NCI-H2196 (cell line): ENCODE measurements around the gene PARP3.
"Not testable (repeated sequence)": the region's sequence is repeated elsewhere in the genome, so short reads cannot be mapped to it uniquely, and the experiment has no call there.

Experiments used
- DNase-seq: peaks from one replicate; lab custom pipeline; 2025; ENCODE audit not compliant: unreplicated experiment; lab: John Stamatoyannopoulos, UW

Gene PARP3

DNA sequence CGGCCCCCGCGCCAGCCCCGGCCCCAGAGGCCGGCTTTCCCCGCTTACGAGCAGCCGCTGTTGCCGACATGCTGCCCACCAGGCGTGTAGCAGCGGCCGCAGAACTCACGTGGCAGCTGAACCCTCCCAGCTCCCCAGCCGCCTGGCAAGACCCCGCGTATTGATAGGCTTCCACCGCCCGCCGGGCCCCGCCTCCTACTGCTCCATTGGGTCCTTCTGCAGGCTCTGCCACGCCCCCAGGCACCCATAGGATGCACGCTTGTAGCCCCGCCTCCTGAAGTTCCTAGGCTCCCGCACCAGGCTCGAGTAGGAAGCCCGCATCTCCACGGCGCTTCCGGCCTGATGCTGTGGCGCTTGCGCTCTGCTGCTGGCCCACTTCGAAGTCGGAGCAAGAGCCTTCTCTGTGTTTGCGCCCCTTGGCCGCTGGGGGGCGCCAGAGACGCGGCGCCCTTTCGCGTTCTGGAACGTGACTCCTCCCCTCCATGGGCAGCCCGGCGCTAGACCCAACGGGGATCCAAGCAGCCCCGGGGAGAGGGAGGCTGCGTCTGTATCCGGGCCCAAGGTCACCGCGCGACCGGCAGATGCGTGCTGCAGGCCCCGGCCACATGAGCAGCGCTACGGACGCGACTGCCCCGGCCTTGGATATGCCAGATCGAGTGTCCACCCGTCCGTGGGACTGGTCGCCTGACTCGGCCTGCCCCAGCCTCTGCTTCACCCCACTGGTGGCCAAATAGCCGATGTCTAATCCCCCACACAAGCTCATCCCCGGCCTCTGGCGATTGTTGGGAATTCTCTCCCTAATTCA lies at the start of gene PARP3, which contains the start of gene RRP9:
TSS of gene PARP3 (plus strand) at position 566 of the 805 bp plus-strand sequence. CDS start 993 bp downstream, outside the sequence.
TSS of gene RRP9 (minus strand) at position 107 of the 805 bp plus-strand sequence. CDS start at position 70, 37 bp downstream.
- DNase-seq: peak; percentile 95

DNA sequence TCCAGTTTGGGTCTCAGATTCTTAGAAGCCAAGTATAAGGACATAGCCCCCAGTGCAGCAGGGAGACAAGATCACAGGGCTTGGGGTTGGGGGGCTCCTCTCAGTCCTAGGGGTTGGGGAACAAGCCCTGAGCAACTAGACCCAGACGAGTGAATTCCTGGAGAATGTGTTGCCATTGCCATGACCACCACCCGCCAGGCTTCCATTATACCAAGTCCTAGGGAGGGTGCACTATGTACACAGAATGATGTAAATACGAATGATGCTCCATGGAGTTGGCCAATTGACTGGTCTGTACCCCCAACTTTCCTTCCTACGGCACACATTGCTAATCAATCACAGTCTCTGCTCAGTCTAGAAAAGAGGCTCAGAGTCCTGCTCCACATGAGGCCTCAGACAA lies 47.8 kb upstream of the PARP3 start:
- DNase-seq: no peak

- no peak for DNase-seq
Measured at GRCh38 chr3:51894939-51895338, 47.2 kb upstream of the PARP3 start.

DNA sequence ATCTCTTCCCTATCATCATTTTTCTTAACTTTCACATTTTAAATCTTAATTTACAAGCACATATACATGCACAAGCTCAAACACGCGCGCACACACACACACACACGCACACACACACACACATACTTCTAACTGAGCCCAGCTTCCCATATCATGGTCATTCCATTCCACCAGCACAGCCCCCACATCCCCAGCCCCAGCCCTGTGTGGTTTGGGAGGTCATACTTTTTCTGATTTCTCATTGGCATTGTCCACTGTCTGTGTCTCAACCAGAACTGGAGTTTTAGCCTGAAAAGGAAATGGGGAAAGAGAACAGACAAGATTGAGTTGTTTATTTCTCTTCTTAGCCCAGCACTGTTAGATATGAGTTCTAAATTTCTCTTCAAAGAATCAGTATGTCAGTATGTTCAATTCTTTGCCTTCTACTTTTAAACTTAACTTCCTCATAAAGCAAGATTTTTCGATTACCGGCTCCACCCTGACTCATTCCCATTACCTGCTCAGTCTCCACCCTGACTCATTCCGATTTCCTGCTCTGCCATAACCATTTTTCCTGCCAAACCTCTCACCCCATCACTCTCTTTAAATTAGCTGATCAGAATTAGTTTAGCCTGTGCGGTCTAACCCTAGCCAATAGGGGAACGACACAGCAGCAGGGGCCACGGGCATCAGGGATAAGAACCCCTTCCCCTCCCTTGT lies 45.4 kb upstream of the PARP3 start:
- DNase-seq: no peak

DNA sequence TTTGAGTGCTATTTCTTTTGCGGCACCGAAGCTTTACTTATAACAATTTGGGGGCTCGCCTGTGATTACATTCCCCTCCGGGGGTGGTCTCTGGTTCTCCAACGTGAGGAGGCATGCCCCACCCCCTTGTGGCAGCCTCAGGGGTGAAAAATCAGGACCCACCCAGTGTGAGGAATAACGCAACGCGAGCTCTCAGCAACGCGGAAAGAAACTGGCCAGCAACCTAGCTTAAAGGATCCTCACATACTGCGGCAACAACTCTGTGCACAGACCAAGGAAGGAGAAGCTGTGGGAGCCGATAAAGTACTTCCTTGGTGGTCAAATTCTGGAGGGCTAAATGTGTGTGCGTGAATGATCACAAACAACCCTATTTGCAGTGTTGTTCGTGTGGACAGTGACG lies 44.8 kb upstream of the PARP3 start:
- no peak for DNase-seq

- DNase-seq: not testable (repeated sequence)
Measured at GRCh38 chr3:51900043-51900442, 42.1 kb upstream of the PARP3 start.

GRCh38 chr3:51902361-51902760 lies 39.8 kb upstream of the PARP3 start:
- DNase-seq: not testable (repeated sequence)

- DNase-seq: no peak
Measured at GRCh38 chr3:51904034-51904823, 37.9 kb upstream of the PARP3 start.

- no peak for DNase-seq
Measured at GRCh38 chr3:51908026-51908425, 34.1 kb upstream of the PARP3 start.

GRCh38 chr3:51916418-51916817 lies 25.7 kb upstream of the PARP3 start:
- no peak for DNase-seq

DNA sequence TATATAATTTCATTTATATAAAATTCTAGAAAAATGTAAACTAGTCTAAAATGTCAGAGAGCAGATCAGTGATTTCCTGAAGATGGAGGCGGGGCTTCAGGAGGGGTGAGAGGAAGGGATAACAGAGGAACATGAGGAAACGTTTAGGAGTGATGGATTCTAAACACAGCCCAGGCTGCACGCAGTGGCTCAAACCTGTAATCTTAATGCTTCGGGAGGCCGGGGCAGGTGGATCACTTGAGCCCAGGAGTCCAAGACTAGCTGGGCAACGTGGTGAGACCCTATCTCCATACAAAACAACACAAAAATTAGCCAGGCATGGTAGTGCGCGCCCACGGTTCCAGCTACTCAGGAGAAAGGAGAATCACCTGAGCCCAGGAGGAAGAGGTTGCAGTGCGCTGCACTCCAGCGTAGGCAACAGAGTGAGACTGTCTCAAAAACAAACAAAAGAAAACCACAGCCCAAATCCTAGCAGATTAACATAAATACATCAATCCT lies 21.0 kb upstream of the PARP3 start:
- no peak for DNase-seq

- DNase-seq: no peak
Measured at GRCh38 chr3:51927061-51927977, 14.8 kb upstream of the PARP3 start.

- no peak for DNase-seq
Measured at GRCh38 chr3:51928438-51928837, 13.7 kb upstream of the PARP3 start.

GRCh38 chr3:51928981-51929380 lies 13.2 kb upstream of the PARP3 start:
- DNase-seq: not testable (repeated sequence)

GRCh38 chr3:51929420-51930003 lies 12.7 kb upstream of the PARP3 start:
- no peak for DNase-seq

GRCh38 chr3:51930439-51930838 lies 11.7 kb upstream of the PARP3 start:
- no peak for DNase-seq

- DNase-seq: no peak
Measured at GRCh38 chr3:51931756-51932155, 10.4 kb upstream of the PARP3 start.

DNA sequence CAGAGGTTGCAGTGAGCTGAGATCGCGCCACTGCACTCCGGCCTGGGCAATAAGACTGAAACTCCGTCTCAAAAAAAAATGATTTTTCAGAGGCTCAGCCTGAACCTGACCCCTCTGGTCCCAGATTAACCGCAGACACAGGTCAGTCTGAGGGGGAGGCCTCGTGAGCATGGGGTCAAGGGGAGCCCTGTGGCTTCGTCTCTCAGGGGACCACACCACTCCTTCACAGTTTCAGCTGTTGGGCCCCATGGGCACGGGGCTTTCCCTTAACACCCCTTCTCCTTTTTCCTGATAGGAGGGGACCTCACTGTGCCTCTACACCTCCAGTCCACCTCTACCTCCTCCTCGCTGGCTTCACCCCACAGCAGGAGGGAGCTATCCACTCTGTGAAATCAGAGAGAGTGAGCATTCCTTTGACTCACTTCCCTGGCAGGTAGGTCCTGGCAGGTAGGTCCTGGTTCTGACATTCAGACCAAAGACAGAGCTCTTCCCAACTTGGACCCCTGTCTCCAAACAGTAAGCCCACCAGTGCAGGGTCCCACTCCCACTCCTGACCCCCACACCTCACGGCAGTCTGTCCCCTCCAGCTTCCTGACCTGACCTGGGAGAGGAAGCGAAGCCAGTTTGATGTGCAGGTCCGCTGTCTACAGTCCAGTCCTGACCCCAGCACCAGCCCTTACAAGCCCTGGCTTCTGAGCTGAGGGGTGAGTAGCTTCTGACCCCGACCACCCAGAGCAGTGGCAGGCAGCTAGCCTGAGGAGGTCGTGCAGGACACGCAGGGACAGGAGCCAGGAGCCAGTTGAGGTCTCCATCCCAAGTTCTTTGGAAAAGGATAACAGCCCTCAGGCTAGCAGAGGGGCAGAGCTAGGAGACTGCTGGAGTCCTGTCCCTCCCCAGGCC lies 9.4 kb upstream of the PARP3 start:
- no peak for DNase-seq
